ENCODE results near the gene RPL19. TPM values are rescaled to one million over a fixed set of nuclear protein-coding genes. Genes with fewer than 3 reads are reported as not detected.

Gene RPL19
- total and polyA plus RNA-seq, 4 donors, result 1,387 to 4,055 (median 1,971) TPM

DNA sequence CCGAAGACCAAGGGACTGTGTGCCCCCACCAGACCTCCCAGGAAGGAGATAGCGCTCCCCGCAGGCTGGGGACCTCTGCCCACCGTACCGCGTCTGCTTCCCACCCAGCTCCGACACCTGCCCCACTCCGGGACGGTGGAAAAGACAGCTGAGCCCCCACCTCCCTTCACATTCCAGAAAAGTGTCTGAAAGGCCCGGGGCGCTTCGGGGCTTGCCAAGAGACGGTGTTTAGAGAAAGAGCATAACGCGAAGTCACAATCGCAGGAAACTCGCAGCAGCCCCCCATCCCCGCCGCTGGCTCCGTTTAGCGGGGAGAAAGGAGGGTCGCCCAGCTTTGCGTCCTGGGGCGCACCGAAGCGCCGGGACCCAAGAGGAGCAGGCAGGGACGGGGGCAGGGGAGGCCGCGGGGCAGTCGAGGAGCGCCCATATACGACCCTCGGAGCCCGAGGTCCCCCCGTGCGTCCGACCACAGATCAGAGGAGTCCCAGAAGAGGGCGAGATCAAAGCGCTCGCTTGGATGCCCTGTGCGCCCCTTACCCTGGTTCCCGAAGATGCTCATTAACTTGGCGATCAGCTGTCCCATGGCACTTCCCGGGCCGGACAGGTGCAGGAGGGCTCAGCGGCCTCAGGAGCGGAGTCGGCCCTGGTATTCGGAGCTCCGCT, 34.8 kb upstream of the RPL19 start:
- TF ChIP-seq, protein P1, sequence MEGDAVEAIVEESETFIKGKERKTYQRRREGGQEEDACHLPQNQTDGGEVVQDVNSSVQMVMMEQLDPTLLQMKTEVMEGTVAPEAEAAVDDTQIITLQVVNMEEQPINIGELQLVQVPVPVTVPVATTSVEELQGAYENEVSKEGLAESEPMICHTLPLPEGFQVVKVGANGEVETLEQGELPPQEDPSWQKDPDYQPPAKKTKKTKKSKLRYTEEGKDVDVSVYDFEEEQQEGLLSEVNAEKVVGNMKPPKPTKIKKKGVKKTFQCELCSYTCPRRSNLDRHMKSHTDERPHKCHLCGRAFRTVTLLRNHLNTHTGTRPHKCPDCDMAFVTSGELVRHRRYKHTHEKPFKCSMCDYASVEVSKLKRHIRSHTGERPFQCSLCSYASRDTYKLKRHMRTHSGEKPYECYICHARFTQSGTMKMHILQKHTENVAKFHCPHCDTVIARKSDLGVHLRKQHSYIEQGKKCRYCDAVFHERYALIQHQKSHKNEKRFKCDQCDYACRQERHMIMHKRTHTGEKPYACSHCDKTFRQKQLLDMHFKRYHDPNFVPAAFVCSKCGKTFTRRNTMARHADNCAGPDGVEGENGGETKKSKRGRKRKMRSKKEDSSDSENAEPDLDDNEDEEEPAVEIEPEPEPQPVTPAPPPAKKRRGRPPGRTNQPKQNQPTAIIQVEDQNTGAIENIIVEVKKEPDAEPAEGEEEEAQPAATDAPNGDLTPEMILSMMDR (IDR thresholded peaks at IDR 0.05; ENCODE audit: control extremely low read depth, extremely low read depth), result no peak
- Histone ChIP-seq H3K27ac (ENCODE audit: low read depth in 1 of 2, low read length in 1 of 2) (no peak overlapping the region), H3K4me3 (peak overlapping the region; percentile 35), H3K27me3 (ENCODE audit: control insufficient read depth in 3 of 3, insufficient read depth in 3 of 3, low read length in 2 of 3) (peaks cover 0 to 19% (median 0%) of the 10 kb centered on the region in 3 donors), H3K36me3 (ENCODE audit: control insufficient read depth in 4 of 4, insufficient read depth in 4 of 4, low read length in 4 of 4) (no peaks in the 10 kb centered on the region), H3K4me1 (ENCODE audit: control insufficient read depth in 5 of 5, insufficient read depth in 5 of 5, low read length in 5 of 5) (peaks cover 0 to 29% (median 10%) of the 10 kb centered on the region in 5 donors), H3K9me3 (ENCODE audit: control insufficient read depth in 4 of 4, insufficient read depth in 3 of 4, low read length in 3 of 4) (no peaks in the 10 kb centered on the region), H3K9ac (ENCODE audit: insufficient read depth in 1 of 2, low read length in 2 of 2) (no peak overlapping the region)
- ATAC-seq (ENCODE audit: insufficient read depth, low FRiP score), result no peak
- peak in 1 of 3 donors; percentile 32 for DNase-seq
- WGBS, 2 donors, result 8 to 15% methylated on average over 51 of the region's 51 CpGs

DNA sequence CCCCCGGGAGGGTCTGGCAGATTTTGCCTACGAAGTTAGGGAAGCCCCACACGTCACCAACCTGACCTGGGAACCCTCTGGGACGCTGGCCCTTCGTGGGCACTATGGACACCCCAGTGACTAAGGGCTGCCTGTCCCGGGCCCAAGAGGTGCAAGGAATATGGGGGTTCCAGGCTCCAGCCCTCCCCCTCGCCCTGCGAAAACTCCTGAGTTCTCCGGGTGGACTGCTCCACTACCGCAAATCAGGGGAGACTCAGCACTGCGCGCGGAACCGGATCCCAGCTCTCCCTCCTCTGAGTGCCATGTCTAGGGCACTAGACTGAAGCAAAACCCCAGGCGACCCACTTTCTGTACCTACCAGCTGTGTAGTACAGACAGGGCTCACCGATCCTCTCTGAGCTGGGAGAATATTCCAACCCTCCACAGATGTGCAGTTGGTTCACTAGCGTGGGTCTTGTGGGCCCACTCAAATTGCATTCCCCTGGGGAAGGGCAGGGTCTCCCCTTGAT, 34.2 kb upstream of the RPL19 start, which contains the start of gene ARL5C:
Gene ARL5C (minus strand): TSS at position 321 of the 509 bp plus-strand sequence. CDS start 401 bp downstream, outside the sequence.
- 51 to 65% methylated on average over 17 of the region's 17 CpGs for WGBS, 2 donors
- H3K36me3 ChIP-seq (ENCODE audit: control insufficient read depth in 4 of 4, insufficient read depth in 4 of 4, low read length in 4 of 4), result no peaks in the 10 kb centered on the region
- peak within 1 kb of the TSS; percentile 35 for H3K4me3 ChIP-seq
- ATAC-seq (ENCODE audit: insufficient read depth, low FRiP score) (no peak), DNase-seq (no peak)
- H3K4me1 ChIP-seq (ENCODE audit: control insufficient read depth in 5 of 5, insufficient read depth in 5 of 5, low read length in 5 of 5), result peaks cover 0 to 29% (median 10%) of the 10 kb centered on the region in 5 donors
- TF ChIP-seq, protein P1 (IDR thresholded peaks at IDR 0.05; ENCODE audit: control extremely low read depth, extremely low read depth), result no peak
- no peak within 1 kb of the TSS for H3K27ac ChIP-seq (ENCODE audit: low read depth in 1 of 2, low read length in 1 of 2)
- H3K9ac ChIP-seq (ENCODE audit: insufficient read depth in 1 of 2, low read length in 2 of 2), result no peak within 1 kb of the TSS
- H3K27me3 ChIP-seq (ENCODE audit: control insufficient read depth in 3 of 3, insufficient read depth in 3 of 3, low read length in 2 of 3), result peaks cover 0 to 19% (median 0%) of the 10 kb centered on the region in 3 donors
- H3K9me3 ChIP-seq (ENCODE audit: control insufficient read depth in 4 of 4, insufficient read depth in 3 of 4, low read length in 3 of 4), result no peaks in the 10 kb centered on the region

DNA sequence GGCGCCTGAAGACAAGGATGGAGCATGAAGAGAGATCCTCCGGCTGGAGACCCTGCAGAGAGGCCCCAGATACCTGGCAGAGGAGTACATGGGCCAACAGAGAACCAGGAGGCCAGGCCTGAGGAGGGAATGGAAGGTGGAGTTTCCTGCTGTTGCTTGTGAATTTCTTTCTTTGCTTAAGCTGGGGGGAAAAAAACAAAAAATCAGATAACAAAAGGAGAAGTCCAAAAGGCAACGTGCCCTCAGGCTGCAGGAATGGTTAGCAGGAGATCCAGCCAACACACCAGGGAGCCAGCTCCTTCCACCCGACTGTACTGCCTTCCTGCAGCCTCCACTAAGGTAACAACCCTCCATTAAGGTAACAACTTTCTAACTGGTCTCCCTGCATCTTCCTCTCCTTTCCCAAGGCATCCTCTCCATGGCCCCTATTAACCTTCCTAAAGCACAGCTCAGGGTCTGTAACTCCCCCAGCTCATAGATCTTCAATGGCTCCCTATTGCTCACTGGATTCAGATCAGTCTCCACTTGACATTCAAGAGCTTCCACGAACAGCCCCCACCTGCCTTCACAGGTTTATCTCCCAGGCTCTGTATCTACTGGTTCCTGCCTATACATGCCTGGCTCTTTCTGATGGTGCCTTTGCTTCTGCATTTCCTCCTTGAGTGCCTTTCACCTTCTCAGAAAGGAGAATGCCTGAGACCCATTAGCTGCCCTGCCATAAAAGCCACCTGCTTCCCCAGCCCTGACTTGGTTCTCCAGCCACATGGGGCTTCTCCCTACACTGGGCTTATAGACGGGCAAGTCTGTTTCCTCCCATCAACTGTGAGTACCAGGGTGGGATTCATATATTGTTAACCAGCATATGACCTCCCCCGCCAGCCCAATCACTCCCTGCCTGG, 33.4 kb upstream of the RPL19 start:
- no peaks in the 10 kb centered on the region for H3K36me3 ChIP-seq (ENCODE audit: control insufficient read depth in 4 of 4, insufficient read depth in 4 of 4, low read length in 4 of 4)
- TF ChIP-seq, protein P1 (IDR thresholded peaks at IDR 0.05; ENCODE audit: control extremely low read depth, extremely low read depth), result no peak
- peaks cover 0 to 19% (median 0%) of the 10 kb centered on the region in 3 donors for H3K27me3 ChIP-seq (ENCODE audit: control insufficient read depth in 3 of 3, insufficient read depth in 3 of 3, low read length in 2 of 3)
- no peak for DNase-seq
- no peak overlapping the region for H3K9ac ChIP-seq (ENCODE audit: insufficient read depth in 1 of 2, low read length in 2 of 2)
- no peak for ATAC-seq (ENCODE audit: insufficient read depth, low FRiP score)
- no peak overlapping the region for H3K27ac ChIP-seq (ENCODE audit: low read depth in 1 of 2, low read length in 1 of 2)
- H3K4me1 ChIP-seq (ENCODE audit: control insufficient read depth in 5 of 5, insufficient read depth in 5 of 5, low read length in 5 of 5), result peaks cover 0 to 29% (median 10%) of the 10 kb centered on the region in 5 donors
- H3K4me3 ChIP-seq, result no peak overlapping the region
- H3K9me3 ChIP-seq (ENCODE audit: control insufficient read depth in 4 of 4, insufficient read depth in 3 of 4, low read length in 3 of 4), result no peaks in the 10 kb centered on the region
- WGBS, 2 donors, result 44 to 58% methylated on average over 7 of the region's 7 CpGs

Data from lung (tissue), 12 donors.